Transverse colon (tissue), 4 donors: Measurements from ENCODE around the gene DYNLRB2.

ENCODE experiments used
- EP300 ChIP-seq: sonication (generic); formaldehyde crosslinking; IDR thresholded peaks from one replicate; pipeline ENCODE4 v1.6.1; 2017; ENCODE audit warnings: antibody characterized with exemption, low read depth
- POLR2A ChIP-seq: fragments of 450-650 bp; IDR thresholded peaks from one replicate; pipeline ENCODE4 v1.6.1; 2016; ENCODE audit warnings: antibody characterized with exemption, mild to moderate bottlenecking, moderate library complexity
- POLR2AphosphoS5 ChIP-seq, 3 donors: sonication (generic); formaldehyde crosslinking; IDR thresholded peaks; one replicate each; pipeline ENCODE4 v1.6.1; 2016; ENCODE audit warnings: antibody characterized with exemption in 3 of 3
- TF ChIP-seq, protein P1 (sequence below), 5 experiments: fragments of 200-600 bp in 3 of 5; fragments of 450-650 bp in 2 of 5; sonication (generic) in 3 of 5; IDR thresholded peaks; 1 replicate in 2 of 5; 2 replicates in 3 of 5; pipeline ENCODE4 v1.5.1; 2016 to 2017; ENCODE audit warnings: antibody characterized with exemption in 5 of 5, inconsistent platforms in 3 of 5, mild to moderate bottlenecking in 2 of 5, moderate library complexity in 1 of 5

DNA sequence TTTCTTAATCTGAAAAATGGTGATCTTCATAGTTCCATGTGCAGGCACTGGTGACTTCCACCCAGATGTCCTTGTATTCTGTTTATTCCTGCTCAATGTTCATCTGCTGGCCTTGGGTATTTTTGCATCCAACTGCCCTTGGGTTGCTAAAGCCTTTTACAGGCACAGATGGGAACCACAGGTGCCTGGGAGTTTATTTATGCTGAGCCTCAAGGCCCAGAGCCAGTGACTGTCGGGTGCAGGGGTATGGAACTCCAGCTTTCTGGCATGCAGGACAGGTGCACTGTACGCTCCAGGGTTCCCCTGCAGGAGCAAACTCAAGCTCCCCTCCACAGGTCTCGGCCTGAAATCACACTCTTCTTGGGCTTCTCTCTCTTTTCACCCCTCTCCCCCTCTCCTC lies 22.3 kb downstream of the DYNLRB2 start:
- TF ChIP-seq, protein P1, sequence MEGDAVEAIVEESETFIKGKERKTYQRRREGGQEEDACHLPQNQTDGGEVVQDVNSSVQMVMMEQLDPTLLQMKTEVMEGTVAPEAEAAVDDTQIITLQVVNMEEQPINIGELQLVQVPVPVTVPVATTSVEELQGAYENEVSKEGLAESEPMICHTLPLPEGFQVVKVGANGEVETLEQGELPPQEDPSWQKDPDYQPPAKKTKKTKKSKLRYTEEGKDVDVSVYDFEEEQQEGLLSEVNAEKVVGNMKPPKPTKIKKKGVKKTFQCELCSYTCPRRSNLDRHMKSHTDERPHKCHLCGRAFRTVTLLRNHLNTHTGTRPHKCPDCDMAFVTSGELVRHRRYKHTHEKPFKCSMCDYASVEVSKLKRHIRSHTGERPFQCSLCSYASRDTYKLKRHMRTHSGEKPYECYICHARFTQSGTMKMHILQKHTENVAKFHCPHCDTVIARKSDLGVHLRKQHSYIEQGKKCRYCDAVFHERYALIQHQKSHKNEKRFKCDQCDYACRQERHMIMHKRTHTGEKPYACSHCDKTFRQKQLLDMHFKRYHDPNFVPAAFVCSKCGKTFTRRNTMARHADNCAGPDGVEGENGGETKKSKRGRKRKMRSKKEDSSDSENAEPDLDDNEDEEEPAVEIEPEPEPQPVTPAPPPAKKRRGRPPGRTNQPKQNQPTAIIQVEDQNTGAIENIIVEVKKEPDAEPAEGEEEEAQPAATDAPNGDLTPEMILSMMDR (IDR thresholded peaks at IDR 0.05), result no peak
- TF ChIP-seq POLR2A (no peak), EP300 (no peak), POLR2AphosphoS5 (IDR thresholded peaks at IDR 0.05) (no peak)
